T-cell (primary cell): ENCODE results near the gene RFNG. TPM values are rescaled to one million over a fixed set of nuclear protein-coding genes. Genes with fewer than 3 reads are reported as not detected.

Experiments used
- ATAC-seq, 4 experiments: fragments of 200-7000 bp in 3 of 4; fragments of 150-1000 bp in 1 of 4; cut with Tn5 transposase; replicated peaks in 1 of 4; 1 replicate in 3 of 4; 2 replicates in 1 of 4; pipeline ENCODE4 v1.10.0; 2021; ENCODE audit warnings: moderate library complexity in 3 of 4, mild to moderate bottlenecking in 2 of 4, moderate number of reproducible peaks in 1 of 4
- CTCF ChIA-PET, 2 donors: fragments of 300-600 bp; sonication (Branson Sonifier 250); formaldehyde crosslinking; loops; one replicate each; lab custom pipeline; 2022; ENCODE audit warnings: antibody characterized with exemption in 2 of 2; lab: Charles Lee
- POLR2A ChIA-PET, 2 donors: fragments of 300-600 bp; sonication (Branson Sonifier 250); formaldehyde crosslinking; loops; one replicate each; lab custom pipeline; 2022; ENCODE audit warnings: antibody characterized with exemption in 2 of 2; lab: Charles Lee
- DNase-seq, 35 experiments: peaks; one replicate each; pipeline versions ENCODE4 v3.0.0 to v3.0.0-alpha.2; 2013 to 2023
- H3K27ac ChIP-seq: one replicate; pipeline ENCODE4 v1.5.1; 2013; ENCODE audit warnings: low read length
- H3K27me3 ChIP-seq, 2 experiments: replicated peaks in 1 of 2; 1 replicate in 1 of 2; 2 replicates in 1 of 2; pipeline versions ENCODE4 v1.6.1 to v1.7.0; 2013; ENCODE audit warnings: low read length in 1 of 2, mixed read lengths in 1 of 2; ENCODE audit not compliant: control insufficient read depth in 2 of 2, insufficient read depth in 2 of 2; ENCODE audit errors: extremely low read depth in 1 of 2
- H3K36me3 ChIP-seq, 2 donors: 1 replicate in 1 of 2; 2 replicates in 1 of 2; pipeline versions ENCODE4 v1.6.1 to v1.7.0; 2013; ENCODE audit warnings: low read length in 1 of 2; ENCODE audit not compliant: control insufficient read depth in 2 of 2, insufficient read depth in 1 of 2; ENCODE audit errors: extremely low read depth in 1 of 2
- H3K4me1 ChIP-seq, 2 experiments: 1 replicate in 1 of 2; 2 replicates in 1 of 2; pipeline versions ENCODE4 v1.6.1 to v1.7.0; 2013; ENCODE audit warnings: low read length in 2 of 2, mixed read lengths in 1 of 2; ENCODE audit not compliant: insufficient read depth in 2 of 2, control insufficient read depth in 1 of 2; ENCODE audit errors: extremely low read depth in 1 of 2
- H3K4me3 ChIP-seq, 2 donors: 1 replicate in 1 of 2; 2 replicates in 1 of 2; pipeline versions ENCODE4 v1.5.1 to v1.7.0; 2013; ENCODE audit warnings: mild to moderate bottlenecking in 2 of 2, low read length in 1 of 2, moderate library complexity in 1 of 2; ENCODE audit not compliant: control insufficient read depth in 1 of 2; ENCODE audit errors: extremely low read depth in 1 of 2
- H3K9me3 ChIP-seq: 2 replicates; pipeline ENCODE4 v1.7.0; 2013
- H3K27ac Mint-ChIP-seq, 2 donors: one replicate each; pipeline ENCODE4 v1.8.0; 2020 to 2021; ENCODE audit warnings: mild to moderate bottlenecking in 2 of 2, mixed read lengths in 2 of 2
- H3K27me3 Mint-ChIP-seq, 2 donors: one replicate each; pipeline ENCODE4 v1.8.0; 2021 to 2022; ENCODE audit warnings: mixed read lengths in 2 of 2
- H3K36me3 Mint-ChIP-seq: one replicate; pipeline ENCODE4 v1.8.0; 2021; ENCODE audit warnings: mixed read lengths
- H3K4me1 Mint-ChIP-seq, 3 donors: one replicate each; pipeline ENCODE4 v1.8.0; 2020 to 2022; ENCODE audit warnings: mixed read lengths in 3 of 3, mild to moderate bottlenecking in 1 of 3
- H3K4me3 Mint-ChIP-seq, 3 donors: one replicate each; pipeline ENCODE4 v1.8.0; 2020 to 2022; ENCODE audit warnings: mild to moderate bottlenecking in 3 of 3, mixed read lengths in 3 of 3, moderate library complexity in 3 of 3
- H3K9me3 Mint-ChIP-seq, 3 donors: one replicate each; pipeline ENCODE4 v1.8.0; 2020 to 2022; ENCODE audit warnings: mixed read lengths in 3 of 3
- WGBS: methylation state at CpG from one replicate; pipeline ENCODE4 v1.1.5; 2013; ENCODE audit warnings: missing lambda C conversion rate; ENCODE audit not compliant: insufficient coverage; 5-methylcytosine and 5-hydroxymethylcytosine counted together
- total RNA-seq, 35 experiments: library from RNA in 6 of 35; stranded (reverse) in 6 of 35; fragments of 120-200 nt in 1 of 35; gene quantifications; one replicate each; pipeline versions ENCODE4 v1.2.1 to v1.2.4 and lab custom pipeline; 2013 to 2026

The RFNG gene
- total RNA-seq, 5 donors from 2014 or later (not counting 1 experiment from before 2014, with no cell fraction given), result 31.5 to 38.6 (median 35.2) TPM

- Mint-ChIP-seq H3K9me3 (no peaks in the 10 kb centered on the region), H3K27me3 (no peaks in the 10 kb centered on the region), H3K4me1 (no peaks in the 10 kb centered on the region), H3K27ac (no peak overlapping the region), H3K36me3 (no peaks in the 10 kb centered on the region), H3K4me3 (no peak overlapping the region)
- no peak overlapping the region for H3K4me3 ChIP-seq
- H3K4me1 ChIP-seq, result no peaks in the 10 kb centered on the region
- POLR2A ChIA-PET, result no interaction called here
- ATAC-seq, result no peak
- WGBS, result 86% methylated on average over 40 of the region's 41 CpGs
- CTCF ChIA-PET, result no interaction called here
- DNase-seq, result no peak
- no peaks in the 10 kb centered on the region for H3K27me3 ChIP-seq
- no peak overlapping the region for H3K27ac ChIP-seq
- H3K36me3 ChIP-seq, result no peaks in the 10 kb centered on the region
- no peaks in the 10 kb centered on the region for H3K9me3 ChIP-seq
These were observed 46.8 kb downstream of the RFNG start for GRCh38 chr17:82004517-82005455.

- POLR2A ChIA-PET, result no interaction called here
- ATAC-seq, result no peak
These were observed 47.9 kb downstream of the RFNG start for GRCh38 chr17:82003411-82004381.

GRCh38 chr17:82001571-82002056, 50.0 kb downstream of the RFNG start:
- Histone ChIP-seq H3K36me3 (no peaks in the 10 kb centered on the region), H3K4me1 (no peaks in the 10 kb centered on the region), H3K9me3 (no peaks in the 10 kb centered on the region), H3K4me3 (no peak overlapping the region), H3K27ac (no peak overlapping the region), H3K27me3 (no peaks in the 10 kb centered on the region)
- Mint-ChIP-seq H3K36me3 (peaks cover 3% of the 10 kb centered on the region), H3K9me3 (no peaks in the 10 kb centered on the region), H3K27ac (no peak overlapping the region), H3K4me1 (no peaks in the 10 kb centered on the region), H3K27me3 (no peaks in the 10 kb centered on the region), H3K4me3 (no peak overlapping the region)
- CTCF ChIA-PET, result interaction anchor here in 1 of 2 donors (0.7 kb wide), 1 partner anchor 1835 kb away, joined by 3 read pairs; no protein-coding TSS in a partner anchor
- 94% methylated on average over 14 of the region's 17 CpGs for WGBS
- POLR2A ChIA-PET, result no interaction called here
- ATAC-seq (no peak), DNase-seq (no peak)

More at GRCh38 chr17:82003411-82004381, 47.9 kb downstream of the RFNG start:
- Histone ChIP-seq H3K27ac (no peak overlapping the region), H3K9me3 (no peaks in the 10 kb centered on the region), H3K4me3 (no peak overlapping the region), H3K27me3 (no peaks in the 10 kb centered on the region), H3K4me1 (no peaks in the 10 kb centered on the region), H3K36me3 (no peaks in the 10 kb centered on the region)
- WGBS, result 84% methylated on average over 38 of the region's 53 CpGs
- no peak for DNase-seq
- H3K4me3 Mint-ChIP-seq, result no peak overlapping the region
- H3K27ac Mint-ChIP-seq, result no peak overlapping the region
- H3K4me1 Mint-ChIP-seq, result no peaks in the 10 kb centered on the region
- H3K27me3 Mint-ChIP-seq, result no peaks in the 10 kb centered on the region
- CTCF ChIA-PET, result no interaction called here
- no peaks in the 10 kb centered on the region for H3K36me3 Mint-ChIP-seq
- H3K9me3 Mint-ChIP-seq, result no peaks in the 10 kb centered on the region

GRCh38 chr17:82000803-82001570, 50.6 kb downstream of the RFNG start:
- H3K27me3 ChIP-seq, result no peaks in the 10 kb centered on the region
- WGBS, result 92% methylated on average over 30 of the region's 32 CpGs
- H3K27ac ChIP-seq, result no peak overlapping the region
- Mint-ChIP-seq H3K4me3 (no peak overlapping the region), H3K4me1 (no peaks in the 10 kb centered on the region), H3K27me3 (no peaks in the 10 kb centered on the region), H3K27ac (no peak overlapping the region), H3K36me3 (peaks cover 3% of the 10 kb centered on the region), H3K9me3 (no peaks in the 10 kb centered on the region)
- H3K4me3 ChIP-seq, result no peak overlapping the region
- CTCF ChIA-PET, result no interaction called here
- H3K4me1 ChIP-seq, result no peaks in the 10 kb centered on the region
- POLR2A ChIA-PET, result no interaction called here
- no peaks in the 10 kb centered on the region for H3K36me3 ChIP-seq
- no peak for DNase-seq
- H3K9me3 ChIP-seq, result no peaks in the 10 kb centered on the region
- no peak for ATAC-seq

- peaks cover 0 to 3% of the 10 kb centered on the region in 2 donors for H3K36me3 ChIP-seq
- POLR2A ChIA-PET, result no interaction called here
These were observed 51.4 kb downstream of the RFNG start for GRCh38 chr17:81999976-82000802.

More at GRCh38 chr17:81999976-82000802, 51.4 kb downstream of the RFNG start:
- H3K27me3 ChIP-seq, result no peaks in the 10 kb centered on the region
- CTCF ChIA-PET, result no interaction called here
- Mint-ChIP-seq H3K27ac (no peak overlapping the region), H3K9me3 (no peaks in the 10 kb centered on the region), H3K4me3 (no peak overlapping the region), H3K4me1 (no peaks in the 10 kb centered on the region), H3K27me3 (no peaks in the 10 kb centered on the region), H3K36me3 (peaks cover 3% of the 10 kb centered on the region)
- ATAC-seq, result no peak
- DNase-seq, result no peak
- no peak overlapping the region for H3K27ac ChIP-seq
- 96% methylated on average over 18 of the region's 36 CpGs for WGBS
- no peaks in the 10 kb centered on the region for H3K9me3 ChIP-seq
- no peaks in the 10 kb centered on the region for H3K4me1 ChIP-seq
- H3K4me3 ChIP-seq, result no peak overlapping the region
